ENCODE results near the gene SMIM30.

- TF ChIP-seq SP1 (IDR thresholded peaks at IDR 0.05; ENCODE audit: low read depth) (no peak), CTCF (IDR thresholded peaks at IDR 0.05 in 2 of 3, conservative IDR thresholded peaks at IDR 0.05 in 1 of 3; ENCODE audit: borderline replicate concordance in 1 of 3, insufficient read depth in 1 of 3, low read depth in 2 of 3, low read length in 2 of 3) (no peak), RAD21 (IDR thresholded peaks at IDR 0.05; ENCODE audit: low read depth) (no peak), EZH2phosphoT487 (IDR thresholded peaks at IDR 0.05; ENCODE audit: borderline replicate concordance) (no peak), POLR2A (IDR thresholded peaks at IDR 0.05; ENCODE audit: borderline replicate concordance, extremely low read depth, insufficient read depth, insufficient read length) (no peak), ZNF274 (IDR thresholded peaks at IDR 0.05; ENCODE audit: low read depth, low read length) (no peak), EZH2 (IDR thresholded peaks at IDR 0.05) (no peak), ELF1 (IDR thresholded peaks at IDR 0.05; ENCODE audit: borderline replicate concordance, low read depth) (no peak), JUND (IDR thresholded peaks at IDR 0.05) (no peak), EGR1 (IDR thresholded peaks at IDR 0.05; ENCODE audit: low read depth) (no peak), ZBTB33 (IDR thresholded peaks at IDR 0.05; ENCODE audit: extremely low read depth, insufficient replicate concordance, low read length) (no peak), POLR2AphosphoS5 (IDR thresholded peaks at IDR 0.05; ENCODE audit: low read depth, low read length) (no peak), SIN3A (IDR thresholded peaks at IDR 0.05; ENCODE audit: low read depth) (no peak)
These were observed 41.7 kb downstream of the SMIM30 start for GRCh38 chr7:113076703-113077102.
